Left renal pelvis (tissue), 4 donors: ENCODE measurements around the gene DCXR. TPM values are rescaled to one million over a fixed set of nuclear protein-coding genes. Genes with fewer than 3 reads are reported as not detected.

Experiments used
- DNase-seq, 4 donors: peaks; one replicate each; pipeline ENCODE4 v3.0.0-alpha.2; 2013; ENCODE audit warnings: low read depth in 4 of 4, low spot score in 3 of 4
- polyA plus RNA-seq, 4 donors: library from polyadenylated mRNA; unstranded; fragments of 120-200 nt; gene quantifications; one replicate each; pipeline ENCODE4 v1.2.1, GENCODE V29; 2013; ENCODE audit not compliant: insufficient read length in 4 of 4

DCXR gene
- polyA plus RNA-seq, 4 donors, result 35.6 to 91.2 (median 78.5) TPM

DNA sequence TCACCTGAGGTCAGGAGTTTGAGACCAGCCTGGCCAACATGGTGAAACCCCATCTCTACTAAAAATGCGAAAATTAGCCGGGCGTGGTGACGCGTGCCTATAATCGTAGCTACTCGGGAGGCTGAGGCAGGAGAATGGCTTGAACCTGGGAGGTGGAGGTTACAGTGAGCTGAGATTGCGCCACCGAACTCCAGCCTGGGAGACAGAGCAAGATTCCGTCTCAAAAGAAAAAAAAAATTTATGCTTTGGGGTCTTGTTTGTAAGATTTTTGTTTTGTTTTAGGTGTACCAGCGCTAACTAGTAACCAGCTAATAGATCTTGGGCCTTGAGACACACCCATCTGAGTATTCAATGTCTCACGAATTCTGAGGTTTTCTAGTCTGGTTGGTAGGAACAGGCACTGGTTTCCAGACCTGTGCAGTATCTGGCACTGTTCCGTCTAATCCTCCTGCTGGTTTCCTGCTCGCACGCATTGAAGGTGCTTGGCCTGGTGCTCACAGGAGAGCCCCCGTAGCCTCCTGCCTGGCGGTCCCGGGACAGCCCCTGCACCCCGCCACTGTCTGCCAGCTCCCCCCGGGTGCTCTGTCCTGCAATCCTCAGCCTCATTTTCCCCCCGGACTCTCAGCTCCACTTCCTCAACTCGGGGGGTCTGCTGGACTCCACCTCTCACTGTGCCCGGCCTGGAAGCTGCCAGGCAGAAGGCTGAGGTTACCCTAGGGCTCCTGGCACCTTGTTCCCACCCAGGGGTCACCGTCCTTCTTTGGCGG, 38.7 kb upstream of the DCXR start:
- no peak for DNase-seq

DNA sequence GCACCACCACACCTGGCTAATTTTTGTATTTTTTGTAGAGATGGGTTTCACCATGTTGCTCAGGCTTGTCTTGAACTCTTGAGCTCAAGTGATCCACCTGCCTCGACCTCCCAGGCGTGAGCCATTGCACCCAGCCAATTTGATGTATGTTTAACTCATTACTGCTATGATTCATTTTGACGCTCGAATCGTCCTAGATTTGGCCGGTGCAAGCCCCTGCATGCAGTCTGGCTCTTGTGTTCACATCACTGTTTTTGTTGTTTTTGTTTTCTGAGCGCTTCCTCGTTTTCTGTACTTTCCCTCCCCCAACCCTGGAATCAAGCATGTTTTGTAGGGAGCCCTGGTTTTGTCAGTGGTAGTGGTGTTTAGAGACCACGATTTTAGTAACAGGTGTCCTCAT, 35.9 kb upstream of the DCXR start:
- DNase-seq, result no peak

DNA sequence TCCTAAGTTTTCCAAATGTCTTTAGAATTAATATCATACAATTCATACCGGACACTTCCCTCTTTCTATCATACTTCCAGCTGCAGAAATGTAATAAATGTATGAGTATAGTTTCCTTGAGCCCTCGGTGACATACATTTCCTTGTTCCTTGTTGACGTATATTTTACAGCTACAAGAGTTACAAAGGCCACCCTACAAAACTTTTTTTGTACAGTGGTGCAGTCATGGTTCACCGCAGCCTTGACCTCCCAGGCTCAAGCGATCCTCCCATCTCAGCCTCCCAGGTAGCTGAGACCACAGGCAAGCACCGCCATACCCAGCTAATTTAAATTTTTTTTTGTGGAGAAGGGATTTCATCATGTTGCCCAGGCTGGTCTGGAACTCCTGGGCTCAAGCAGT, 35.3 kb upstream of the DCXR start:
- no peak for DNase-seq

DNA sequence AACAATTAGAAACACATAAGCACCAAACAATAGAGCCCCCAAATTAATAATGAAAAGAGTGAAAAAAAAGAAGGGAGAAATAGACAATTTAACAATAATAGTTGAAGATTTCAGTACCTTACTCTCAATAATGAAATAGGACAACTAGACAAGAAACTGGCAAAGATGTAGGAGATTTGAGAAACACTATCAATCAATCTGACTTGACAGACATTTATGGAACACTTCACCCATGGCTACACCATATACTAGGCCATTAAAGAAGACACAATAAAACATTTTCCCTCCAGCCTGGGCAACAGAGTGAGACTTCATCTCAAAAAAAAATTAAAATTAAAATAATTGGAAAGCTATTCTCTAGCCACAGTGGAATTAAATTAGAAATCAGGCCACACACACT, 33.1 kb upstream of the DCXR start:
- no peak for DNase-seq

DNA sequence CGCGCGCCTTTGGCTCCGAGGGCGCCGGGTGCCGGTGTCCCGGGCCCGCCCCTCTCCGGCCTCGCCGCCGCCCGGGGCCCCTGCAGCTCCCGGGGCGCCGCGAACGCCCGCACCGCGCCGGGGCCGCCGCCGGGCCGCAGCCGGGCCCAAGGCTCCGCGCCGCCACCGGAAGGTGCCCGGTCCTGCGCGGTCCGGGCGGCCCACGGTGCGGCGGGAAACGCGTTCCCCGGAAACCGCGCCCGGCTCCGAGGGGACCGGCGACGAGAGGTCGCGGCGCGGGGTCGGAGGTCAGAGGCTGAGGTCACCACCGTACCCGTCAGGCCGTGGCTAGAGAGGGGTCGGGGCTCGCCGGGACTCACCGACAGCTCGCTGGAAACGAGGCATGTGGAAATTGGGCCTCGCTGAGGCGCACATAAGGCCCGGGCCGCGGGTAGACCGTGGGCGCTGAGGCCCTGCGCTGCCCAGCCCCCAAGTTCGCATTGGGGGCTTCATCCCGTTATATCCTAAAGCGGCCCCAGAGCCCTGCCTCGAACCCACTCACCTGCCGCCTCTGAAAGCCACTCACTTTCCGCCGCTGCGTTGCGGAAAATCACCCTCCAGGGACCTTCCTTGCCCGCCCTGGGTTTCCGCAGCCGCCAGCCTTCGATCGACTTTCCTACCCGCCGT, 28.3 kb upstream of the DCXR start, which contains the start of gene DUS1L:
Gene DUS1L (minus strand): TSS at position 167 of the 666 bp plus-strand sequence. CDS start 745 bp downstream, outside the sequence.
- DNase-seq, result no peak

DNA sequence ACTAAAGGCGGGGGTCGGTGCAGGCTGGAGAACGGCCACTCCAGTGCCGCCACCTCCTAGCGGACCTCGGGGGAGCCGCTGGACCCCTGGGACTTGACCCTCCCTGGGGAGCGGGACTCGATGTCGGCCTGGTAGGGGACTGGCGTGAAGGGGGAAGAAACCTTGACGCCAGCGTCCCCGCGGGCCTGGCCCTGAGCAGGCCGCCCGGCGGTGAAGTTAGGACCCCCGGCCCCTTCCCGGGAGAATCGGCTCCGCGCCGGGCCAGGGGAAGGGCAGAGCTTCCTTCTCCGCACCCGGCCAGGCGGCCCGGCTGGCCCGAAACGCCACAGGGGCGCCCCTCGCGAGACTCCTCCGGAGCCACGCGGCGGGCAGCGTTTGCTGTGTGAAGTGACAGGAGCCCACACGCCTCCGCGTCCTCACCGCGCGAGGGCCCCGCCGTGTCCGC, 27.7 kb upstream of the DCXR start:
- DNase-seq, result no peak

DNA sequence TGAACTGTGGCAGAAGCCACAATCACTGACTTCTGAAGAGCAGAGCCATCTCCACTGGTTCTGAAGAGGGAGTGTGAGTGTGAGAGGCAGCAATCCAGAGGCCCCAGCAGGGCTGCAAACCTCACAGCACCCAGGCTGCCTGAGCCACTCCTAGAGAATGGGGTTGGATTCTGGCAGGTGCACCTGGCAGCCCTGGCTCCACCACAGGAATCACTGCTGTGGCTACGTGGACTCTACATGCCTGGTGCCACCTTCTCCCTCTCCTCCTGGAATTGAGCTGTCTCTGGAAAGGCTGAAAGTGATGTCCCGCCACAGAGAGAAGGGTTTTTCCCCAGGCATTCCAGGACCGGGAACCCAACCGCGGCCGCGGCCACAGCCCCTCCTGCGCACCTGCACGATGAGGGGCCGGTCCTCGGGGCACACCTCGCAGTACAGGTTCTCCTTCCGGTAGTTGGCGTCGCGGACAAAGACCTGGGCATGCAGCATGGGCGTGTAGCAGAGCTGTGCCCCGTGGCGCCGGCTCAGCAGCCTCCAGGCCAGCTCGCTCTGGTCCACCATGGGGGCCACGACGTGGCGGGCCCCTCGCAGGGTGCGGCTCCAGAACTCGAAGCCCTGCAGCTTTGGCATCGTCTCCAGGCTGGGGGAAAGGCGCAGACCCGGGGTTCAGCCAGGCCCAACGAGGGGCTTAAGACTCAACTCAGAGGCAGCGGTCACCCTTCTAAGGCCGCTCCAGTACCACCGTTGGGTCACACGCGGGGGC, 27.1 kb upstream of the DCXR start:
- no peak for DNase-seq

DNA sequence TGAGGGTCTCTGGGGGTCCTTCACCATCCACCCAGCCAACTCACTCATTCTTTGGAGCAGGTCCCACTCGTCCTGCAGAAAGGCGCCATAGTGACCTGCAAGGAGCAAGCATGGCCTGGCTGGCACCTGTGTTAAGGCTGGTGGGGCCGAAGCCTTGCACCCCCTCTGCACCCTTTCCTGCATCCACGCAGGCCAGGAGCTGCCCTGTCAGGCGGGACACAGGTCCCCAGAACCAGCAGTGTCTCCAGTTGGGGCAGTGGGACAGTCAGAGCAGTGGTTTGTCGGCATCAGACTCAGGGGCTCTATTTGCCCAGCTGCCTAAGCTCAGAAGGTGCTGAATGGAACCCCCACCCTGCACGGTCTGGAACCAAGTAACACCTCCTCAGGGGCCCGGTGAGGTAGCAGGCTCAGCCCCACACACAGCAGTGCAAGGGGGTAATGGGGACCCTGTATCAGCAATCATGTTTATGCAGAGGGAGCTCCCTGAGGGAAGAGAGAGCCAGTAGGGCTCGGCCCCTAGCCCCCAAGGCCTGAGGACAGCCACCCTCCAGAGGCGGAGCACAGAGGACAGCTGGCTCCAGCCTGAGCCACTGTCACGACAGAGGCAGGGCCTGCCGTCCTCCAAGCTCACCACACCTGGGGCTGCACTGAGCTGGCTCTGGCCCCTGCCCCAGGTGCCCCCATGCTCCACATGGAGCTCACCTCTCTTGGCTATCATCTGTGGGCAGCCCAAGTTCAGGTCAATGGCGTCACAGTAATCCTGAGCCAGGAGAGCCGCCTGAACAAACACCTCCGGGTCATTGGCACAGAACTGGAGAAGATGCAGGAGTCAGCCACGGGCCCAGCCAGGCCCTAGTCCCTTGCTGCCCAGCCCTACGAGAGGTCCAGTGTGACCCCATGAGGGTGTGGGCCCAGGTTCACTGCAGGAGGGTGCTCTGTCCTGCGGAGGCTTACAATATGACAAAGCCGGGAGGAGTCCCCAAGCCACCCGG, 26.2 kb upstream of the DCXR start:
- DNase-seq, result no peak

DNA sequence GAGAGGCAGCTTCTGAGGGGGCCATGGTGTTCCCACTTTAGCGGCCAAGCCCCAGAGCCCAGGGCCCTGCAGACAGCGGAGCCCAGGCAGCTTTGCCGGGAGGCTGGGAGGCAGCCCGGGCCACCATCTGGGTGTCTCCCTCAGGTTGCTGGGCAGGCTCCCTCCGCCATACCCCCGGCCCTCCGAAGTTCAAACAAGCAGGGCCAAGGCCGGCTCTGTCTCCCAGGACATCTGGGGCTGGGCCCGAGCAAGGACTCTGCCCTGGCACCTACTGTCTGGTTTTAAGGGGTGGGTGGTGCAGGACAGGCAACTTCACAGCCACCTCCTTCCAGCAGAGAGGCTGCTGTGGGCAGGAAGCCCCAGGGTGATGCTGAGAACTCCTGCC, 25.5 kb upstream of the DCXR start:
- DNase-seq, result no peak

DNA sequence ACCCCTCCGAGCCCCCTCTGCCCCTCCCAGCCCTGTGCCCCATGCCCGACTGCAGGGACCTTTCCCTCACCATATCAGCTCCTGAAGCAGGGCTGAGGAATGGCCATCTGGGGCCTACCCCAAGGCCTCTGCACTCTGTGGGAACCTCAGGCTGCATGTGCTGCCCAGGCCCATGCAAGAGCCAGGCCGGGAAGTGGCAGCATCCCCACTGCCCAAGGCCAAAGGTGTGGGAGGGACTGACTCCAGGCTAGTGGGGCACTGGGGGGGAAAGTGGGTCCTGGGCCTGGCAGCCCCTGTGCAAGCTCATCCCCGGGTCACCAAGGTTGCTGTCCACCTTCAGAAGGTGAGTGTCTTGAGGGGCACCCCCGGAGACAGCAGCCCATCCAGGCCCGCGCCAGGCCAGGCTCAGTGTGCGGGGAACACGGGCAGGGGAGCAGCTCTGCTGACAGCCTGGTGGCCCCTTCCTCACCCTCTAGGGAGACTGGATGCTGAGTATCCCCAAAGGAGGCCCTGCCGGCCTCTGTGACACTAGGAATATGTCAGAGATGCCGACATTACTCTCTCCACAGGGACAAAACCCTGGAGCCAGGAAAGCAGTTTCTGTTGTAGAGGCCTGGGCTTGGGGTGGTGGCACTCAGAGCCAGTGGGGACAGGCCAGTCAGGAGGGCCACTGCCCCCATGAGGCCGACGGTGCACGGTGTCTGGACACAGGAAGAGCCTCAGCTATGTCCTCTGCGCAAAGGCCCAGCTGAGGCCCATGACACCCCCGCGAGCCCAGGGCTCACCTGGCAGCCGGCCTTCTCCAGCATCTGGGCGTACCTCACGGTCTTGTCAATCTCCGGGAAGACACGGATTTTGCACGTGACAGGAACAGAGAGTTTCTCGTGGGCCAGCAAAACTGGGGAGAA, 24.8 kb upstream of the DCXR start:
- no peak for DNase-seq

DNA sequence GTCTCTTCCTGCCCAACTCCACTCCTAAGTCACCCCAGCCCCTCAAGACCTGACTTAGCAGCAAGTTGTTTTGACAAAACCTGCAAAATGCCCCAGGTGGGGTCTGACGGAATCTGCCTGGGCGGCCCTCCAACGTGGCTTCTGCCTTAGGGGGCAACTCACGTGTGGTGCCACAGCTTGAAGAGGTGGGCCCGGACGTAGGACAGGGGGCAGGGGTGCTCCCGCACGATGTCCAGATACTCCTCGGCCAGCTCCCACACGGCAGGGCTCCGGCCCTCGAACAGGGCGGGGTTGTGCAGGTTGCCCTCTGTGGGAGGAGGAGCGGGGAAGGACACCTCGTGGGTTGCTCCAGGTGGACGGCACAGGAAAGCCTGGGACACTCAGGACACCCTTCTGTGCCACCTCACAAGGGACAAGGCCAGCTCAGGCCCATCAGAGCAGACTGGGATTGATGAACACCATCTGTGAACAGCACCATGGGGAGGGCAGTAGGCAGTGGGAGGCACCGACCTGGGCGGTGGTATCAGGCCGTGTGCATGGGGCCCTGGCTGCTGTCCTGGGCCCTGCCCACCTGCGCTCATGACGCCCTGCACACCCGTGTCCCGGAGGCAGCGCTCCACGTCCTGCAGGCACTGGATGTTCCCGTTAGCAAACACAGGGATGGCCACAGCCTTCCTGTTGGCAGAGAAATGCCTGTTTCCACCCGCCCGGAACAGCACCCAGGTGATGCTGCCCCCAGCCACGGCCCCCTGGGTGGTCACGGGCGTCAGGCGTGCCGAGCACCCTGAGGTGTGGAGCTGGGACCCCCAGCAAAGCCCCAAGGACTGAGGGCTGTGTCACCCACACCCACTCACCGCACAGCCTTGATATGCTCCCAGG, 23.8 kb upstream of the DCXR start:
- no peak for DNase-seq

DNA sequence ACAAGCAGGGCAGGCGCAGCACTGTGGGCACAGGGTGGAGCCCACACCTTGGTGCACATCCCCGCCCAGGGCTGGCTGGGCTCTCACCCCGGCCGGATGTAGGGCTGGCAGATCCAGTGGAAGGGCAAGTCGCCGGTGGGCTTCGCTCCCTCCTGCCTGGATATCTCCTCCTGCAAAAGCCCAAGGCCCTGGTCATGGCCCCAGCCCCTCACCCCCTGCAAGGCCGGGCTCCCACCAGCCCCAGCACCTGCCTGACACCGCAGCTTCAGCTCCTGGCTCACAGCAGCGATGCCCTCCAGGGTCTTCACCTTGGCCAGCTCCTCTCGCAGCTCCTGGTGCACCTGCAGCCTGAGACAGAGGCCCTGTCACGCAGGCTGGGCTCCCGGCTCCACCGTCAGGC, 23.1 kb upstream of the DCXR start:
- DNase-seq, result no peak

DNA sequence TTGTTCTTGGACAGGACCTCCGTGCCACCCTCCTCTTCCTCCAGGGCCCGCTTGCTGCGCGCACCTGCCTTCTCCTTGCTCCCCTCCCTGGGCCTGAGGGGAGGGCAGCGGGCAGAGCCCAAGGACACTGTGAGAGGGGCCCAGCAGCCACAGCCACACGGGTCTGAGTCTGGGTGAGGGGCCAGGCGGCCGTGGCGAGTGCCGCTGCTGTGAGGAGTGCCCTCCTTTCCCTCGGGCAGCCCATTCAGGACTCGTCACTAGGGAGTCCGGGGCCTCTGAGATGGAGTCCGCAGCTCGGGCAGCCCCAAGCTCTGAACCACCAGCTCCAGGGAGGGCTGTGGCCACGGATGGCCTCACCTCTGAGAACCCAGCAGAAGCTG, 22.5 kb upstream of the DCXR start:
- DNase-seq, result no peak

DNA sequence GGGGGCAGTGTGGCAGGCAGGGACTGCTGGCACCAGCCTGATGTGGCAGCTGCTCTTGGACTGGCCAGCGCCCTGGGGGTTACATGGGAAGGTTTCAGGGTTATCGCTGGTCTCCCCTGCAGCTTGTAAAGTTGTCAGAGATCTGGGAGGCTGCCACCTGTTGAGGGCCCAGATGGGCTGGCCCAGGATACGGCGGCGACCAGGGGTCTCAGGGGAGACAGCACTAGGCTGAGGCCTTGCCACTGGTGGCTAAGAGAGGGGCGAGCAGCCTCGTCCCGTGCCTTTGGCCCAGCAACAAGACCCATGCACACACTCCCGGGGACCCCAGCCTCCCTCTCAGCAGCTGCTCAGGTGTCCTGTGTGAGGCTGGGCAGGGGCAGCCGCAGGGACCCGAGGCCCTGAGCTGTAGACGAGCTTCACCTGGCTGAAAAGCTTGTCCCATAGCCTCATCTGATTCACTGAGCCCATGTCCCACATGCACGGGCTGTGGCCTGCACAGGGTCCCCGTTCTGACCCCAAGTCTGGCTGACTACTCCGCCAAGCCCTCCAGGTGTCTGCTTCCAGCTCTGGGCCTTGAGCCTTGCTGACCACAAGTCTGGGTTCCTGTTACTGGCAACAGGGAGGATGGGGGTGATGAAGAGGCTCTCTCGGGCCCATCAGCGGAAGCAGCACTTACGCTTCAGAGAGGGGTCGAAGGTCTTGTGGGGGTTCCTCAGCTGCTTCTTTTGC, 21.9 kb upstream of the DCXR start:
- DNase-seq, result no peak

DNA sequence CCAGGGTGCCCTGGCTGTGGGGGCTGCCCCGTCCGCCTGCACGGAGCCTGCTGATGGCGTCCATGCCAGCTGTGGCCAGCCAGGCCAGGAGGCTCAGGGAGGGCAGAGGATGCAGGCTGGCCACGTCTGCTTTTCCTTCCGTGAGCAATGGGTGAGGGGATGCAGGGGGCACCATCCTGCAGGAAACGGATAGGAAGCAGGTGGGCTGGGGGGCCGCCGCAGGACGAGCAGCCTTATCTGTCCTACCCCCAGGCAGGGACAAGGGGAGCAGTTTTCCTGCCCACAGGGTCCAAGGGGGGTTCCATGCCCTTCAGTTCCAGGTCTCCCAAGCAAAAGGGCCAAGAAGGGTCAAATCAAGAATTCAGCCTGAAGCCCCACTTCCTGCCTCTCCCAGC, 21.4 kb upstream of the DCXR start:
- no peak for DNase-seq

DNA sequence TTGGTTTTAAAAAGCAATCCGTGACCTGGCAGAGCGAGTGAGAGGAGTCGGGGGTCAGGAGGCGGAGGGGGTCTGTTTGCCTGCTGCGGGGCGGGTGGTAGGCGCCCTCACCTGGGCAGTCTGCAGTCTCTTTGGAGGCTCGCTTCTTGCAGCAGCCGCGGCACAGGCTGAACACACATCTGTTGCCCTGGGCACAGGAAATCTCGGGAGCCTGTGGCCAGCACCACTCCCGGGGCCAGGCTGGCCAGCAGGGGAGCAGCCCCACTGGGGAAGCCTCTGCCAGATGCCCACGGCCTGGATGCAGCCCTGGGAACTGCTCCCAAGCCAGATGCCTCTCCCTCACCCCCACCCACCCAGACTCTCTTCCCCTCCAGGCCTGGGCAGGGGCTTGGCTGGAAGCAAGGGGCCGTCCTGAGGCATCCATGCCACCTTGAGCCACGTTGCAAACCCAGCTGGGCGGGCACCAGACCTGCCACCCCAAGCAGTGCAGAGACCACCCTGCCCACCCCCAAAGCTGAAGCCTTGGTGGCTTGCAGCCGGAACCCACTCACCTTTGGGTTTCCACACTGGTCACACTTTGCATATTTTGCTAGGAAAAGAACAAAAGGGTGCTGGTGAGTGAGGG, 20.8 kb upstream of the DCXR start:
- DNase-seq, result no peak
